Measurements from ENCODE around the gene CTSC.
A peak's percentile ranks its signal among the peaks of the same experiment; 100 is the strongest.

CTSC gene

DNA sequence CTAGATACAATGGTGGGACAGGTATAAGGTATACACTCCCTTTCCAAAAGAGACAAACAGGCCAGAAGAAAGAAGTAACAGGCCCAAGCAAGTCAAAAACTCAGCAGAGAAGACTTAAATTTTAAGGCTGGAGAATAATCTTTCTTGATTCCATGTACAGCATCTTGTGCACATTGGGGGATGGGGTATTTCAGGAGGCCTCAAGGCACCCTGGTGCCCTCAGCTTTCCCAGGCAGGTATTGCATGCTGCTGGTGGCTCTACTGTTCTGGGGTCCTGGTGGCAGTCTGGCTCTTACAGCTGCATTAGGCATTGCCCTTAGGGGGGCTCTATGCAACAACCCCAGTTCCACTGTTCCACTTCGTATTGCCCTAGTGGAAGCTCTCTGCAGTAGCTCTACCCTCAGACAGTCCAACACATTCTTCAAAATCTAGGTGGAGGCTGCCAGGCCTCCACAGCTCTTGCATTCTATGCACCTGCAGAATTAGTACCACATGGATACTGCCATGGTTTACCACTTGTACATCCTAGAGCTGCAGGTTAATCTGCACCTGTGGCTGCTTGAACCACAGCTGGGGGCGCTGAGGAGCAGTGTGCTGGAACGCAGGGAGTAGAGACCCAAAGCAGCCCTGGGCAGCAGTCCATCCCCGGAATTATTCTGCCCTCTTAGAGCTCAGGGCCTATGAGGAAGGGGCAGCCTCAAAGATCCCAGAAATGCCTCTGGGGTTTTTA lies 4.2 kb upstream of the CTSC start:
- Histone ChIP-seq H3K4me3 (ENCODE audit: low read depth, low read length) (no peak overlapping the region), H3K27ac (ENCODE audit: extremely low read depth, low read depth, low read length) (no peak overlapping the region), H3K36me3 (ENCODE audit: control insufficient read depth in 2 of 2, insufficient read depth in 1 of 2, low read length in 2 of 2) (no peaks in the 10 kb centered on the region), H3K9me3 (ENCODE audit: control insufficient read depth, insufficient read depth, low read depth, low read length) (no peaks in the 10 kb centered on the region), H3K4me1 (ENCODE audit: control insufficient read depth, insufficient read depth, low read length) (no peaks in the 10 kb centered on the region)
- ChIA-PET POLR2A (interaction anchor here (0.9 kb wide), 1 partner anchor 9 kb away, joined by 3 read pairs; no protein-coding TSS in a partner anchor), CTCF (interaction anchor here (0.9 kb wide), 1 partner anchor 13 kb away, joined by 3 read pairs; no protein-coding TSS in a partner anchor)
- TF ChIP-seq TCF7L2 (IDR thresholded peaks at IDR 0.05; ENCODE audit: borderline replicate concordance, low read depth, low read length) (no peak), SP2 (tag by site-specific recombination; IDR thresholded peaks at IDR 0.05) (no peak)

DNA sequence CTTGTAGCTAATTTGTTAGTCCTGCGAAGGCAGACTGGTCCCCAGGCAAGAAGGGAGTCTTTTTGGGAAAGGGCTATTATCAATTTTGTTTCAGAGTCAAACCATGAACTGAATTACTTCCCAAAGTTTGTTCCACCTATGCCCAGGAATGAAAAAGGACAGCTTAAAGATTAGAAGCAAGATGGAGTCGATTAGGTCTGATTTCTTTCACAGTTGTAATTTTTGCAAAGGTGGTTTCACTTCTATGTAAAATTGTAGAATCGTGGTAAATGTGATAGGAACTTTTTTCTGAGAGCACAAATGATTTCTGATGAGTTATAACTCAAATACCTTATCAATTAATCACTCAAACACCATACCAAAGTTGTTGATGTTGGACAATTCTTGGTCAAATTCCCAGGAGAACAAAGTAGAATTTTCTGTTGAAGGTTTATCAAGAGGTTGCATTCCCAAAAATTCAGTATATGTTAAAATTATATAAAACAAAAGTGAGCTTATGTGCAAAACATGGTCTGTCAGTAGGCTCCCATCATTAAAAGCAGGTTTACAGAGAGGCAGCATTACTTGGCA lies 2.9 kb upstream of the CTSC start:
- ChIA-PET POLR2A (no interaction called here), CTCF (no interaction called here)
- Histone ChIP-seq H3K27ac (ENCODE audit: extremely low read depth, low read depth, low read length) (no peak overlapping the region), H3K36me3 (ENCODE audit: control insufficient read depth in 2 of 2, insufficient read depth in 1 of 2, low read length in 2 of 2) (no peaks in the 10 kb centered on the region), H3K4me1 (ENCODE audit: control insufficient read depth, insufficient read depth, low read length) (no peaks in the 10 kb centered on the region), H3K9me3 (ENCODE audit: control insufficient read depth, insufficient read depth, low read depth, low read length) (no peaks in the 10 kb centered on the region), H3K4me3 (ENCODE audit: low read depth, low read length) (no peak overlapping the region)
- TF ChIP-seq ZNF558 (tag by site-specific recombination; IDR thresholded peaks at IDR 0.05) (no peak), ZNF560 (tag by site-specific recombination; IDR thresholded peaks at IDR 0.05; ENCODE audit: borderline replicate concordance) (no peak)

GRCh38 chr11:88337987-88338668 lies 592 bp upstream of the CTSC start:
- TF ChIP-seq PRDM1 (tag by site-specific recombination; IDR thresholded peaks at IDR 0.05) (0 out of 2 replicates have a peak, but pooled peaks have one; percentile 8), ZNF366 (tag by site-specific recombination; conservative IDR thresholded peaks at IDR 0.05) (0 out of 2 replicates have a peak, but pooled peaks have one; percentile 37), PRDM10 (tag by site-specific recombination; IDR thresholded peaks at IDR 0.05) (peak; percentile 73; the same call in 1 of the 2 replicates), OVOL3 (tag by site-specific recombination; IDR thresholded peaks at IDR 0.05) (no peak), ZNF335 (tag by site-specific recombination; conservative IDR thresholded peaks at IDR 0.05) (peak; percentile 56), ZNF266 (tag by site-specific recombination; IDR thresholded peaks at IDR 0.05; ENCODE audit: low read depth) (no peak), ZNF677 (tag by site-specific recombination; IDR thresholded peaks at IDR 0.05) (no peak), ZNF362 (tag by site-specific recombination; IDR thresholded peaks at IDR 0.05) (0 out of 2 replicates have a peak, but pooled peaks have one; percentile 1), ZNF184 (tag by site-specific recombination; IDR thresholded peaks at IDR 0.05) (0 out of 2 replicates have a peak, but pooled peaks have one; percentile 24), ZBTB20 (tag by site-specific recombination; IDR thresholded peaks at IDR 0.05) (no peak)
- TF ChIP-seq, protein P1, sequence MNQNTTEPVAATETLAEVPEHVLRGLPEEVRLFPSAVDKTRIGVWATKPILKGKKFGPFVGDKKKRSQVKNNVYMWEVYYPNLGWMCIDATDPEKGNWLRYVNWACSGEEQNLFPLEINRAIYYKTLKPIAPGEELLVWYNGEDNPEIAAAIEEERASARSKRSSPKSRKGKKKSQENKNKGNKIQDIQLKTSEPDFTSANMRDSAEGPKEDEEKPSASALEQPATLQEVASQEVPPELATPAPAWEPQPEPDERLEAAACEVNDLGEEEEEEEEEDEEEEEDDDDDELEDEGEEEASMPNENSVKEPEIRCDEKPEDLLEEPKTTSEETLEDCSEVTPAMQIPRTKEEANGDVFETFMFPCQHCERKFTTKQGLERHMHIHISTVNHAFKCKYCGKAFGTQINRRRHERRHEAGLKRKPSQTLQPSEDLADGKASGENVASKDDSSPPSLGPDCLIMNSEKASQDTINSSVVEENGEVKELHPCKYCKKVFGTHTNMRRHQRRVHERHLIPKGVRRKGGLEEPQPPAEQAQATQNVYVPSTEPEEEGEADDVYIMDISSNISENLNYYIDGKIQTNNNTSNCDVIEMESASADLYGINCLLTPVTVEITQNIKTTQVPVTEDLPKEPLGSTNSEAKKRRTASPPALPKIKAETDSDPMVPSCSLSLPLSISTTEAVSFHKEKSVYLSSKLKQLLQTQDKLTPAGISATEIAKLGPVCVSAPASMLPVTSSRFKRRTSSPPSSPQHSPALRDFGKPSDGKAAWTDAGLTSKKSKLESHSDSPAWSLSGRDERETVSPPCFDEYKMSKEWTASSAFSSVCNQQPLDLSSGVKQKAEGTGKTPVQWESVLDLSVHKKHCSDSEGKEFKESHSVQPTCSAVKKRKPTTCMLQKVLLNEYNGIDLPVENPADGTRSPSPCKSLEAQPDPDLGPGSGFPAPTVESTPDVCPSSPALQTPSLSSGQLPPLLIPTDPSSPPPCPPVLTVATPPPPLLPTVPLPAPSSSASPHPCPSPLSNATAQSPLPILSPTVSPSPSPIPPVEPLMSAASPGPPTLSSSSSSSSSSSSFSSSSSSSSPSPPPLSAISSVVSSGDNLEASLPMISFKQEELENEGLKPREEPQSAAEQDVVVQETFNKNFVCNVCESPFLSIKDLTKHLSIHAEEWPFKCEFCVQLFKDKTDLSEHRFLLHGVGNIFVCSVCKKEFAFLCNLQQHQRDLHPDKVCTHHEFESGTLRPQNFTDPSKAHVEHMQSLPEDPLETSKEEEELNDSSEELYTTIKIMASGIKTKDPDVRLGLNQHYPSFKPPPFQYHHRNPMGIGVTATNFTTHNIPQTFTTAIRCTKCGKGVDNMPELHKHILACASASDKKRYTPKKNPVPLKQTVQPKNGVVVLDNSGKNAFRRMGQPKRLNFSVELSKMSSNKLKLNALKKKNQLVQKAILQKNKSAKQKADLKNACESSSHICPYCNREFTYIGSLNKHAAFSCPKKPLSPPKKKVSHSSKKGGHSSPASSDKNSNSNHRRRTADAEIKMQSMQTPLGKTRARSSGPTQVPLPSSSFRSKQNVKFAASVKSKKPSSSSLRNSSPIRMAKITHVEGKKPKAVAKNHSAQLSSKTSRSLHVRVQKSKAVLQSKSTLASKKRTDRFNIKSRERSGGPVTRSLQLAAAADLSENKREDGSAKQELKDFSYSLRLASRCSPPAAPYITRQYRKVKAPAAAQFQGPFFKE (tag by site-specific recombination; IDR thresholded peaks at IDR 0.05; ENCODE audit: borderline replicate concordance), result no peak
- TF ChIP-seq, protein P2, sequence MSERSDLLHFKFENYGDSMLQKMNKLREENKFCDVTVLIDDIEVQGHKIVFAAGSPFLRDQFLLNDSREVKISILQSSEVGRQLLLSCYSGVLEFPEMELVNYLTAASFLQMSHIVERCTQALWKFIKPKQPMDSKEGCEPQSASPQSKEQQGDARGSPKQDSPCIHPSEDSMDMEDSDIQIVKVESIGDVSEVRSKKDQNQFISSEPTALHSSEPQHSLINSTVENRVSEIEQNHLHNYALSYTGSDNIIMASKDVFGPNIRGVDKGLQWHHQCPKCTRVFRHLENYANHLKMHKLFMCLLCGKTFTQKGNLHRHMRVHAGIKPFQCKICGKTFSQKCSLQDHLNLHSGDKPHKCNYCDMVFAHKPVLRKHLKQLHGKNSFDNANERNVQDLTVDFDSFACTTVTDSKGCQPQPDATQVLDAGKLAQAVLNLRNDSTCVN (tag by site-specific recombination; optimal IDR thresholded peaks at IDR 0.05), result peak; percentile 47
- no peaks in the 10 kb centered on the region for H3K4me1 ChIP-seq (ENCODE audit: control insufficient read depth, insufficient read depth, low read length)
- ChIA-PET POLR2A (interaction anchor here (0.6 to 1.6 kb wide), 12 partner anchors 9 to 163 kb away, joined by 3 to 14 read pairs (median 4); partner anchors contain the start of gene RAB38), CTCF (interaction anchor here (0.6 to 1.3 kb wide), 2 partner anchors 19 to 205 kb away, joined by 3 to 4 read pairs; no protein-coding TSS in a partner anchor)
- peak overlapping the region; percentile 85 for H3K4me3 ChIP-seq (ENCODE audit: low read depth, low read length)
- peak overlapping the region; percentile 58 for H3K27ac ChIP-seq (ENCODE audit: extremely low read depth, low read depth, low read length)
- peaks cover 0 to 14% of the 10 kb centered on the region in 2 experiments; a peak in 1 of 3 replicates for H3K36me3 ChIP-seq (ENCODE audit: control insufficient read depth in 2 of 2, insufficient read depth in 1 of 2, low read length in 2 of 2)
- no peaks in the 10 kb centered on the region for H3K9me3 ChIP-seq (ENCODE audit: control insufficient read depth, insufficient read depth, low read depth, low read length)
